HG02571 (cell line): Measurements from ENCODE around the gene MAJIN.
A peak's percentile ranks its signal among the peaks of the same experiment; 100 is the strongest.

ENCODE experiments used
- ATAC-seq: cut with Tn5 transposase; IDR thresholded peaks from one replicate; pipeline ENCODE4 v1.9.1; 2021; ENCODE audit warnings: mild to moderate bottlenecking, moderate library complexity; ENCODE audit not compliant: unreplicated experiment

Gene MAJIN

GRCh38 chr11:64933213-64933934, 38.5 kb downstream of the MAJIN start:
- ATAC-seq = no peak

GRCh38 chr11:64932324-64932723, 39.6 kb downstream of the MAJIN start:
- ATAC-seq = no peak

- no peak for ATAC-seq
These were observed 40.6 kb downstream of the MAJIN start for GRCh38 chr11:64931290-64931689.

GRCh38 chr11:64930340-64930739, 41.6 kb downstream of the MAJIN start:
- no peak for ATAC-seq

GRCh38 chr11:64929625-64930024, 42.3 kb downstream of the MAJIN start:
- no peak for ATAC-seq

GRCh38 chr11:64928957-64929356, 43.0 kb downstream of the MAJIN start:
- ATAC-seq = no peak

GRCh38 chr11:64926689-64927088, 45.2 kb downstream of the MAJIN start:
- no peak for ATAC-seq

- no peak for ATAC-seq
These were observed 46.1 kb downstream of the MAJIN start for GRCh38 chr11:64925536-64926436.

- no peak for ATAC-seq
These were observed 47.0 kb downstream of the MAJIN start for GRCh38 chr11:64924910-64925284.

GRCh38 chr11:64923944-64924909, 47.7 kb downstream of the MAJIN start, which contains the start of gene PPP2R5B:
TSS of gene PPP2R5B (plus strand) at chr11:64924689. CDS start at chr11:64925735, 1,046 bp downstream.
- peak; percentile 84 for ATAC-seq

- ATAC-seq = no peak
These were observed 48.7 kb downstream of the MAJIN start for GRCh38 chr11:64923151-64923661.

GRCh38 chr11:64921384-64921783, 50.5 kb downstream of the MAJIN start:
- no peak for ATAC-seq

- ATAC-seq = no peak
These were observed 51.8 kb downstream of the MAJIN start for GRCh38 chr11:64920124-64920523.

GRCh38 chr11:64919627-64920026, 52.3 kb downstream of the MAJIN start:
- ATAC-seq = no peak

GRCh38 chr11:64918017-64918416, 53.9 kb downstream of the MAJIN start:
- ATAC-seq = no peak

- ATAC-seq = no peak
These were observed 54.3 kb downstream of the MAJIN start for GRCh38 chr11:64917663-64917995.

GRCh38 chr11:64916775-64917662, 54.9 kb downstream of the MAJIN start, which contains the start of gene ATG2A:
TSS of gene ATG2A (minus strand) at chr11:64917209. CDS start at chr11:64917135, 74 bp downstream.
- peak; percentile 94 for ATAC-seq

GRCh38 chr11:64916040-64916774, 55.7 kb downstream of the MAJIN start:
- no peak for ATAC-seq

GRCh38 chr11:64915376-64915887, 56.5 kb downstream of the MAJIN start:
- no peak for ATAC-seq
